GM12873 (cell line): ENCODE results near the gene LRRC17.

ENCODE experiments used
- CTCF ChIP-seq: IDR thresholded peaks from 2 replicates; pipeline ENCODE4 v1.5.1; 2012; ENCODE audit warnings: low read depth, mild to moderate bottlenecking, moderate library complexity, low read length, control low read depth; ENCODE audit not compliant: insufficient read depth; ENCODE audit errors: missing control alignments

Gene LRRC17

DNA sequence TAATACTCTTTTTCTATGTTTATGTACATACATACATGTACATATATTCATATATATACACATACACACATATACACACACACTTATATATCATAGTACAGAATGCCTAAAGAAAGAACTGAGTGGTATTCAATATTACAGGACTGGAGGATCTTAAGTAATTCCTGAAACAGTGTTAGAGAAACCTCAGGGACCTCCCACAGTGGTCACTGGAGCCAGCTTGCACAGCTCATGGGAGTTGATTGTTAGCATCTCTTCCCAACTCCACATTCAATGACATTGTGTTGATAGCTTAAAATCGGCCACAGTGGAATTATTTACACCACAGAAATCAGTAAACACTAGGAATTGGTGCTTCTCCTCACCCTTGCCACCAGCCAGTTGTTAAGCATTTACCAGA lies 6.0 kb downstream of the LRRC17 start:
- no peak for TF ChIP-seq CTCF

DNA sequence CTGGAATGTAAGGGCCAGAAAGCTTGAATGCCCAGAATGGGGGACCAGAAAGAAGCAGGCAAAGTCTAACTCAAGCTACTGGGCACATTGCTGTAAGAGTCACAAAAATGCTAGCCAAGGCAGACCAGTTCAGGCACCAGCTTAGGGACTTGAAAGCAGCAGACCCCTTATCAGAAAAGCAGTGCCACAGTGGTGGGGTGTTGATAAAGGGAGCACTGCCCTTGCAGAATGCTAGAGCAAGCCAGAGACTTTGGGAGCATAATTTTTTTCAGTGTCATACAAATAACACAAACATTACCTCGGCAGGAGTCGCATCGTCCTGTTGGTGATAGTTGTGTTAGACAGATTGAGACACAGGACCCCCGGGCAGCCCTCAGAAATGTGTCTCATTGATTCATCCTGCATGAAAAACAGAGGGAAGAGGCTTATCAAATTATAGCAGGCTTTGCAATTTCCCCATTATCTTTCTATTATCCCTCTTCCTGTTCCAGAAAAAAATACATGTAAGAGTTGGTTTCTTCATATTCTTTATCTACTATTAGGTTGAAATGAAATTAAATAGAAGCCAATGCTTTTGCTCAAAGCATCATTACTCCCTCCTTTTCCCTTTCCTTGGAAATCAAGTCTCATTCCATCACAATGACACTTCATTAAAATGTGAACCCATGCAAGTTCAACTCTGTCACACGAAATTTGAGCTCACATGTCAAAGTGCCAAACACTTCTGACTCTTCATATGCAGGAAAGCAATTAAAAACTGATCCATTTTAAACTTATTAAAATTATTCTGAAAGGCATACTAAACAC lies 13.4 kb downstream of the LRRC17 start:
- no peak for TF ChIP-seq CTCF

GRCh38 chr7:102926783-102927140 lies 14.0 kb downstream of the LRRC17 start:
- no peak for TF ChIP-seq CTCF

GRCh38 chr7:102927312-102927933 lies 14.6 kb downstream of the LRRC17 start:
- no peak for TF ChIP-seq CTCF

DNA sequence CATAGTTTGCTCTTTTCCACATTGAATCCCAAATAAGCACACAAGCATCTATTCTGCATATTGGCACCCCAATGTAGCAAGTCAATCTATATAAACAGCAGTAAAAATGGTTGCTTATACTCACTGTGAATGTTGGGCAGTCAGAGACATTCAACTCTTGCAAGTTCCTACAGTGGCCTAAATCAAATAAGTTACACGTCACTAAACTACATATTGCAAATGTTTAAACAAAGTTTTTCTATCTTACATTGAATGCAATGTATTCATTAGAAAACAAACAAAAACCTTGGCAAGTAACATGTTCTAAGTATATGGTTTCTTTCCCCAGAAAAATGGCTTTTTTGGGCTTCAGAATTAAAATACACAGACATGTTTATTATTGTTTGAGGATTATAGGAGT lies 19.0 kb downstream of the LRRC17 start:
- no peak for TF ChIP-seq CTCF

GRCh38 chr7:102933763-102934162 lies 21.0 kb downstream of the LRRC17 start:
- no peak for TF ChIP-seq CTCF

DNA sequence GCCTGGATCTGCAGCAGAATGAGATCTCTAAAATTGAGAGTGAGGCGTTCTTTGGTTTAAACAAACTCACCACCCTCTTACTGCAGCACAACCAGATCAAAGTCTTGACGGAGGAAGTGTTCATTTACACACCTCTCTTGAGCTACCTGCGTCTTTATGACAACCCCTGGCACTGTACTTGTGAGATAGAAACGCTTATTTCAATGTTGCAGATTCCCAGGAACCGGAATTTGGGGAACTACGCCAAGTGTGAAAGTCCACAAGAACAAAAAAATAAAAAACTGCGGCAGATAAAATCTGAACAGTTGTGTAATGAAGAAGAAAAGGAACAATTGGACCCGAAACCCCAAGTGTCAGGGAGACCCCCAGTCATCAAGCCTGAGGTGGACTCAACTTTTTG lies 21.4 kb downstream of the LRRC17 start:
- no peak for TF ChIP-seq CTCF
